SJCRH30 (cell line): ENCODE results near the gene ZSWIM9. TPM values are rescaled to one million over a fixed set of nuclear protein-coding genes. Genes with fewer than 3 reads are reported as not detected.
"Not testable (repeated sequence)": the region's sequence is repeated elsewhere in the genome, so short reads cannot be mapped to it uniquely, and the experiment has no call there.

Source experiments
- DNase-seq, 2 experiments: peaks; one replicate each; pipeline ENCODE4 v3.0.0-alpha.2; 2015 to 2020
- H3K27ac ChIP-seq: fragments of 250-450 bp; sonication (Bioruptor Pico); 2 replicates; pipeline ENCODE4 v1.5.1; 2020; ENCODE audit warnings: mild to moderate bottlenecking, moderate library complexity
- H3K27me3 ChIP-seq: fragments of 250-450 bp; sonication (Bioruptor Pico); 2 replicates; pipeline ENCODE4 v1.5.1; 2020; ENCODE audit warnings: mild to moderate bottlenecking, moderate library complexity
- H3K36me3 ChIP-seq: fragments of 250-450 bp; sonication (Bioruptor Pico); 2 replicates; pipeline ENCODE4 v1.5.1; 2020; ENCODE audit warnings: mild to moderate bottlenecking, moderate library complexity
- H3K4me1 ChIP-seq: fragments of 250-450 bp; sonication (Bioruptor Pico); 2 replicates; pipeline ENCODE4 v1.5.1; 2020; ENCODE audit warnings: mild to moderate bottlenecking, moderate library complexity
- H3K4me3 ChIP-seq: fragments of 250-450 bp; sonication (Bioruptor Pico); 2 replicates; pipeline ENCODE4 v1.5.1; 2020; ENCODE audit warnings: mild to moderate bottlenecking, moderate library complexity
- H3K9me3 ChIP-seq: fragments of 250-450 bp; sonication (Bioruptor Pico); replicated peaks from 2 replicates; pipeline ENCODE4 v1.5.1; 2020; ENCODE audit warnings: mild to moderate bottlenecking, moderate library complexity
- total RNA-seq: library from RNA; depleted of rRNA; stranded (reverse); fragments of >200 nt; shearing (Covaris generic); gene quantifications from 2 replicates; pipeline ENCODE4 v1.2.3, GENCODE V29; 2014; rRNA removed

The ZSWIM9 gene
- total RNA-seq, 1 experiment from 2014 or later: 1.1 TPM

DNA sequence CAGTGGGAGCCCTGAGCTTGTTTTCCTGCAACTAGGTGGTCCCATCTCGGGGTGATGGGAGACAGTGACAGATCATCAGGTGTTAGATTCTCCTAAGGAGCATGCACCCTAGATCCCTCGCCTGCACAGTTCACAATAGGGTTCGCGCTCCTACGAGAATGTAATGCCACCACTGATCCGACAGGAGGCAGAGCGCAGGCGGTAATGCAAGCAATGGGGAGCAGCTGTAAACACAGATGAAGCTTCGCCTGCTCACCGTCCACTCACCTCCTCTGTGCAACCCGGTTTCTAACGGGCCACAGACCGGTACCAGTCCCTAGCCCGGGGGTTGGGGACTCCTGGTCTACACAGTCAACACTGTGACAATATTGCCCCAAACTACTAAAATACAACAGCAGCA is 46.5 kb downstream of the ZSWIM9 start:
- Histone ChIP-seq H3K4me3 (no peak overlapping the region), H3K4me1 (no peaks in the 10 kb centered on the region), H3K9me3 (no peaks in the 10 kb centered on the region), H3K36me3 (no peaks in the 10 kb centered on the region), H3K27me3 (no peaks in the 10 kb centered on the region), H3K27ac (no peak overlapping the region)
- DNase-seq: no peak

- DNase-seq: no peak
- H3K36me3 ChIP-seq: no peaks in the 10 kb centered on the region
- no peak overlapping the region for H3K4me3 ChIP-seq
- no peak overlapping the region for H3K27ac ChIP-seq
- no peaks in the 10 kb centered on the region for H3K27me3 ChIP-seq
- H3K4me1 ChIP-seq: no peaks in the 10 kb centered on the region
- no peaks in the 10 kb centered on the region for H3K9me3 ChIP-seq
Measured at GRCh38 chr19:48218997-48219396, 48.5 kb downstream of the ZSWIM9 start.

DNA sequence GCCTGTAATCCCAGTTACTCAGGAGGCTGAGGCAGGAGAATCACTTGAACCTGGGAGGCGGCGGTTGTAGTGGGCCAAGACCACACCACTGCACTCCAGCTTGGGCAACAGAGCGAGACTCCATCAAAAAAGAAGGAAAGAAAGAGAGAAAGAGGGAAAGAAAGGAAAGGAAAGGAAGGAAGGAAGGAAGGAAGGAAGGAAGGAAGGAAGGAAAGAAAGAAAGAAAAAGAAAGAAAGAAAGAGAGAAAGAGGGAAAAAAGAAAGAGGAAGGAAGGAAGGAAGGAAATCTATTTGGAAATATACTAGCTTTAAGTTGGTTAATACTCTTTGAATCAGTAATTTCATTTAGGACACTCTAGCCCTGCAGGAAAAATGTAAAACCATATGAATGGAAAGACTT is 50.3 kb downstream of the ZSWIM9 start:
- H3K27ac ChIP-seq, DNase-seq, H3K9me3 ChIP-seq, H3K4me1 ChIP-seq, H3K4me3 ChIP-seq, H3K36me3 ChIP-seq, H3K27me3 ChIP-seq: not testable (repeated sequence)

DNA sequence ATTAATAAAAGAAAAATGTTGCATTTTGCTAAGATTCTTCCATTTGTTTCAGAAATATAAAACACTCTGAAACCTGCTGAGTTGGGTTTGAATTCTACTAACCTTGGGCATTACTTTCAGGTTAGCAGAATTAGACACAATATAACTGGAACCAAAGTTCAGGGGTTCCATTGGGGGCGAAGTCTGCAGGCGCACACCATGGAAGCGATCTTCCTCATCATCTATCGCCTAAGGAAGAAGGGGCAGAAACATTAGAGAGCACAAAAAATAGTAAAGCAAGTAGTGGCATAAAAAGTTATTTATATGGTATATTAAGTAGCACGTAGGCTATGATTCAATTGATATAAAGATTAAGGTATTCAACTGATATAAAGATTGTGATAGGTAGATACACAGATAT is 51.1 kb downstream of the ZSWIM9 start:
- no peak overlapping the region for H3K4me3 ChIP-seq
- no peaks in the 10 kb centered on the region for H3K4me1 ChIP-seq
- H3K27me3 ChIP-seq: no peaks in the 10 kb centered on the region
- H3K36me3 ChIP-seq: no peaks in the 10 kb centered on the region
- no peaks in the 10 kb centered on the region for H3K9me3 ChIP-seq
- DNase-seq: no peak
- H3K27ac ChIP-seq: no peak overlapping the region

DNA sequence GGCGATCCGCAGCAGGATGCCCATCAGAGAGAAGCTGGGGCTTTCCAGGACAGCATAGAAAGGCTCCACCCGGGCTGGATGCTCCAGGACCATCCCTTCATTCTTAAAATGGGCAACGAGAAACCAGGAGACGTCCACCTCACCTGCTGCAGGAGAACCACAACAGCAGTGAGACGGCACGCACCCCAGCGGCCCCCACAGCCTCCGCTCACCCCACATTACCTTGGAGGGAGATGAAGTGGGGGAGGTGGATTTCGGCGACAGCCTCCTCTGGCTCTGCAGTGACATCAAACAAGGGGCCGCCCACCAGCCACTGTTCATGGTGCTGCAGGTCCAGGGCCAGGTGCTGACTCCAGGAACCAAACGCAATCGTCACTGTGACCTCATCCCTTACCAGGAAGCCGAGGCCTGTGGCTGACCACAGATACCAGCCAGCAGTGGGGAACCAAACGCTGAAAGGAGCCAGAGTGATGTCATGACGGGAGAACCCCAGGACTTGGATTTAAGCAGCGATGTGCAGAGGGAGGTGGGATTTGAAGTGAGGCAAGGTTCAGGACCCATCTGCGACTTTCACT is 60.2 kb downstream of the ZSWIM9 start:
- Histone ChIP-seq H3K4me3 (no peak overlapping the region), H3K36me3 (no peaks in the 10 kb centered on the region; the same call in 1 of the 2 replicates), H3K27me3 (no peaks in the 10 kb centered on the region), H3K27ac (no peak overlapping the region), H3K9me3 (no peaks in the 10 kb centered on the region), H3K4me1 (no peaks in the 10 kb centered on the region)
- no peak for DNase-seq

DNA sequence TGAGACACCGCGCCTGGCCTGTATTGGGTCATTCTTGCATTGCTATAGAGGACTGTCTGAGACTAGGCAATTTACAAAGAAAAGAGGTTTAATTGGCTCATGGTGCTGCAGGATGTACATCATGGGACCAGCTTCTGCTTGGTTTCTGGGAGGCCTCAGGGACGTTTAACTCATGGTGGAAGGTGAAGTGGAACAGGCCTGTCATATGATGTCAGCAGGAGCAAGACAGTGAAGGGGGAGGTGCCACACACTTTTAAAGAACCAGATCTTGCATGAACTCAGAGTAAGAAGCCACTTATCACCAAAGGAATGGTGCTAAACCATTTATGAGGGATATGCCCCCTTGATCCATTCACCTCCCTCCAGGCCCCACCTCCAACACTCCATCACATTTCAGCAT is 66.6 kb downstream of the ZSWIM9 start:
- H3K9me3 ChIP-seq: no peaks in the 10 kb centered on the region
- peaks cover 3% of the 10 kb centered on the region; the same call in 1 of the 2 replicates for H3K36me3 ChIP-seq
- no peak overlapping the region for H3K27ac ChIP-seq
- no peak overlapping the region for H3K4me3 ChIP-seq
- no peaks in the 10 kb centered on the region for H3K27me3 ChIP-seq
- H3K4me1 ChIP-seq: no peaks in the 10 kb centered on the region
- no peak for DNase-seq

- no peak for DNase-seq
- Histone ChIP-seq H3K36me3 (peaks cover 3% of the 10 kb centered on the region; the same call in 1 of the 2 replicates), H3K27ac (no peak overlapping the region)
Measured at GRCh38 chr19:48239120-48239519, 68.6 kb downstream of the ZSWIM9 start.

GRCh38 chr19:48239582-48240141 is 69.2 kb downstream of the ZSWIM9 start:
- Histone ChIP-seq H3K27me3 (no peaks in the 10 kb centered on the region), H3K9me3 (no peaks in the 10 kb centered on the region), H3K36me3 (peaks cover 3% of the 10 kb centered on the region; the same call in 1 of the 2 replicates), H3K27ac (no peak overlapping the region), H3K4me3 (no peak overlapping the region), H3K4me1 (no peaks in the 10 kb centered on the region)
- DNase-seq: no peak

More at GRCh38 chr19:48239120-48239519, 68.6 kb downstream of the ZSWIM9 start:
- Histone ChIP-seq H3K9me3 (no peaks in the 10 kb centered on the region), H3K27me3 (no peaks in the 10 kb centered on the region), H3K4me3 (no peak overlapping the region), H3K4me1 (no peaks in the 10 kb centered on the region)

- not testable (repeated sequence) for H3K4me1 ChIP-seq, H3K4me3 ChIP-seq, H3K36me3 ChIP-seq, H3K27me3 ChIP-seq, DNase-seq, H3K9me3 ChIP-seq, H3K27ac ChIP-seq
Measured at GRCh38 chr19:48241771-48242170, 71.3 kb downstream of the ZSWIM9 start.

DNA sequence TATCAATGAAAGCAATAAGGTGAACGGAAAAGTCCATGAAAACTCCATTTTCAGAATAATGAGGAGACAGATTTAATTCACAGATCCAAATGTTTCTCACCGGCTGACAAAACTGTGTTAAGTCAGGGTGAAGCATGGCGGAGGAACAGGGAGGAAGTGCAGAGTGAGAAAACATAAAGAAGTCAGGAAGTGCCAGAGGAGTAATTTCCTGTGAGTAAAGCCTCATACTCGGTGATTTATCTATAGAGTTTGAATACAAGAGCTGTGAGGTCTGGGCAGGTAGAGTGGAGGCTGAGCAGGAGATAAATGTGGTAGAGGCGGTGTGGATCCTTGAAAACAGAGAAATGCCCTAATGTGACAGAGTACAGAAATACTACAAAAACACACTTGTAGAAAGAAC is 73.8 kb downstream of the ZSWIM9 start:
- H3K4me1 ChIP-seq: no peaks in the 10 kb centered on the region
- DNase-seq: no peak
- H3K4me3 ChIP-seq: no peak overlapping the region
- H3K27ac ChIP-seq: no peak overlapping the region
- H3K36me3 ChIP-seq: peaks cover 6% of the 10 kb centered on the region; the same call in 1 of the 2 replicates
- no peaks in the 10 kb centered on the region for H3K27me3 ChIP-seq
- no peaks in the 10 kb centered on the region for H3K9me3 ChIP-seq

DNA sequence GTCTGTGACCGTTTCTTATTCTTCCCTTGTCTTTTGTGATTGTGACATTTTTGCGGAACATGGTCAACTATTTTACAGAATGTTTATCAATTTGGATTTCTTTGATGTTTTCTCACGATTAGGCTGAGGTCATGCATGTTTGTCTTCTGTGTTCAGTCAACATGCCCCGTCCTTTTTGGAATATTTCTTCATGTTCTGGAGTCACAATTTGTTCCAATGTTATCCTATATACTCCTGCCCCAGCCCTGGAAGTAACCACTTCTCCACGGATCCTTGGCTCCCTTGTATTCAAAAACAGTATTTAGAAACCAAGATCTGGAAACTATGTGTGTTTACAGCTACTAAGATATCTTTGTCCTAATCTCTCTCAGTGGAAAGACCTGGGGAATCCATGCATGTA is 75.6 kb downstream of the ZSWIM9 start:
- no peak for DNase-seq
- Histone ChIP-seq H3K4me1 (no peaks in the 10 kb centered on the region), H3K27ac (no peak overlapping the region), H3K9me3 (no peaks in the 10 kb centered on the region), H3K27me3 (no peaks in the 10 kb centered on the region), H3K36me3 (0 out of 2 replicates have a peak, but pooled peaks cover 6% of the 10 kb centered on the region), H3K4me3 (no peak overlapping the region)

DNA sequence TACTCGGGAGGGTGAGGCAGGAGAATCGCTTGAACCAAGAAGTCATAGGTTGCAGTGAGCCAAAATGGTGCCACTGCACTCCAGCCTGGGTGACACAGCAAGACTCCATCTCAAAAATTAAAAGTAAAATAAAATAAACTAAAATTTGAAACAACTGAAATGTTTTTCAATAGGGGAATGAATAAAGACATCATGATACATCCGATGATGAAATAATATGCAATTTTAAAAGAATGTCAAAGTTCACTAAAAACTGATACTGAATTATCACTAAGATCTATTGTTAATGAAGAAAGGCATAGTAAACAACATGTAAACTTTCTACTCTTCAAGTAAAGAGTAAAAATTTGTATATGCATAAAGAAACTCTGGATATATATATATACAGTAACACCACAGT is 76.7 kb downstream of the ZSWIM9 start:
- no peaks in the 10 kb centered on the region for H3K4me1 ChIP-seq
- no peak overlapping the region for H3K27ac ChIP-seq
- no peaks in the 10 kb centered on the region for H3K9me3 ChIP-seq
- 0 out of 2 replicates have a peak, but pooled peaks cover 8% of the 10 kb centered on the region for H3K36me3 ChIP-seq
- DNase-seq: no peak
- no peaks in the 10 kb centered on the region for H3K27me3 ChIP-seq
- H3K4me3 ChIP-seq: no peak overlapping the region

Other genes with a start within 250 kb of the ZSWIM9 start
- gene BSPH1, start 178.5 kb upstream of the ZSWIM9 start, total RNA-seq: not detected in 2 replicates
- gene ELSPBP1, start 176.0 kb upstream of the ZSWIM9 start, total RNA-seq: not detected in 2 replicates
- gene CABP5, start 126.6 kb upstream of the ZSWIM9 start, total RNA-seq: not detected in 2 replicates
- 1.4 and 2.1 TPM in 2 replicates for gene PLA2G4C, start 59.9 kb upstream of the ZSWIM9 start, total RNA-seq
- 57.0 and 72.7 TPM in 2 replicates for gene LIG1, start 336 bp upstream of the ZSWIM9 start, total RNA-seq
- 18.3 and 20.4 TPM in 2 replicates for gene CARD8, start 85.2 kb downstream of the ZSWIM9 start, total RNA-seq
- 0.71 and 1.0 TPM in 2 replicates for gene ZNF114, start 99.4 kb downstream of the ZSWIM9 start, total RNA-seq
- gene EMP3, start 154.9 kb downstream of the ZSWIM9 start, total RNA-seq: 79.1 and 79.2 TPM in 2 replicates
- gene TMEM143, start 193.3 kb downstream of the ZSWIM9 start, total RNA-seq: 2.6 and 2.8 TPM in 2 replicates
- not detected in 2 replicates for gene SYNGR4, start 193.7 kb downstream of the ZSWIM9 start, total RNA-seq
- gene KDELR1, start 220.9 kb downstream of the ZSWIM9 start, total RNA-seq: 105 and 119 TPM in 2 replicates
- 0.03 TPM in 1 of 2 replicates, not detected in the other for gene GRIN2D, start 223.0 kb downstream of the ZSWIM9 start, total RNA-seq